Spleen (tissue), 7 donors: ENCODE data around the gene IL1RAPL1.

Source experiments
- POLR2A ChIP-seq, 3 donors: fragments of 450-650 bp; IDR thresholded peaks; one replicate each; pipeline ENCODE4 v1.5.1; 2017; ENCODE audit warnings: antibody characterized with exemption in 3 of 3, mild to moderate bottlenecking in 1 of 3
- POLR2AphosphoS5 ChIP-seq, 3 donors: sonication (generic); formaldehyde crosslinking; IDR thresholded peaks; one replicate each; pipeline ENCODE4 v1.5.1; 2017; ENCODE audit warnings: antibody characterized with exemption in 3 of 3
- TF ChIP-seq, protein P1 (sequence below), 11 experiments: fragments of 200-600 bp in 7 of 11; fragments of 450-650 bp in 4 of 11; sonication (generic) in 4 of 11; IDR thresholded peaks in 8 of 11; conservative IDR thresholded peaks in 3 of 11; 1 replicate in 7 of 11; 2 replicates in 4 of 11; pipeline versions ENCODE4 v1.4.0 to v1.8.0; 2016 to 2021; ENCODE audit warnings: antibody characterized with exemption in 11 of 11, inconsistent platforms in 4 of 11, mild to moderate bottlenecking in 1 of 11
- donor health status: DM: no; HTN: no; CAD: no; lungs with moderate emphysema.
- donor health status: DM: no; HTN: no; CAD: no.
- donor health status: DM: no; HTN: no; CAD: no.

DNA sequence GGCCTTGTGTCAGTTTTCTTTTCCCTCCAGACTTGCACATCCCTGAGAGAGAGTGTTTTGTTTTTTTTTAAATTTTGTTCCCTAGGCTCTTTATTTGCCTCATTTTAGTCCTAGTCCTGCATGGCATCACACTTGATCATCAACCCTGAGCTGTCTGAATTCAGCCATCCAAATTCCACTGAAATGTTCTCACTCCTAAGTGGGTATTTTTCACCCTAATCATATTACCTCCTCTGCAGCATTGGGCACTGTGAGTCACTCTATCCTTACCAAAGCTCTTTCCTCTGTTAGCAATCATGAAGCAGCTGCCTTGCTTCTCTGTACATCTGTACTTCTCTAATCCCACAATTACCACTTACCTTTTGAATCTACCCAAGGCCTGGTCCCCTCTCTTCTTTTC lies 1271.5 kb downstream of the IL1RAPL1 start:
- TF ChIP-seq, protein P1, sequence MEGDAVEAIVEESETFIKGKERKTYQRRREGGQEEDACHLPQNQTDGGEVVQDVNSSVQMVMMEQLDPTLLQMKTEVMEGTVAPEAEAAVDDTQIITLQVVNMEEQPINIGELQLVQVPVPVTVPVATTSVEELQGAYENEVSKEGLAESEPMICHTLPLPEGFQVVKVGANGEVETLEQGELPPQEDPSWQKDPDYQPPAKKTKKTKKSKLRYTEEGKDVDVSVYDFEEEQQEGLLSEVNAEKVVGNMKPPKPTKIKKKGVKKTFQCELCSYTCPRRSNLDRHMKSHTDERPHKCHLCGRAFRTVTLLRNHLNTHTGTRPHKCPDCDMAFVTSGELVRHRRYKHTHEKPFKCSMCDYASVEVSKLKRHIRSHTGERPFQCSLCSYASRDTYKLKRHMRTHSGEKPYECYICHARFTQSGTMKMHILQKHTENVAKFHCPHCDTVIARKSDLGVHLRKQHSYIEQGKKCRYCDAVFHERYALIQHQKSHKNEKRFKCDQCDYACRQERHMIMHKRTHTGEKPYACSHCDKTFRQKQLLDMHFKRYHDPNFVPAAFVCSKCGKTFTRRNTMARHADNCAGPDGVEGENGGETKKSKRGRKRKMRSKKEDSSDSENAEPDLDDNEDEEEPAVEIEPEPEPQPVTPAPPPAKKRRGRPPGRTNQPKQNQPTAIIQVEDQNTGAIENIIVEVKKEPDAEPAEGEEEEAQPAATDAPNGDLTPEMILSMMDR (IDR thresholded peaks at IDR 0.05 in 8 of 11, conservative IDR thresholded peaks at IDR 0.05 in 3 of 11), result no peak
- TF ChIP-seq POLR2AphosphoS5 (IDR thresholded peaks at IDR 0.05) (no peak), POLR2A (IDR thresholded peaks at IDR 0.05) (no peak)
